Suprapubic skin (tissue), 4 donors: ENCODE results near the gene PTPN20. TPM values are rescaled to one million over a fixed set of nuclear protein-coding genes. Genes with fewer than 3 reads are reported as not detected.

ENCODE experiments used
- DNase-seq, 2 donors: peaks; one replicate each; pipeline ENCODE4 v3.0.0-alpha.2; 2019; ENCODE audit warnings: low spot score in 2 of 2
- H3K27ac ChIP-seq: fragments of 200-600 bp; sonication (generic); one replicate; pipeline ENCODE4 v1.5.1; 2019
- H3K27me3 ChIP-seq: fragments of 200-600 bp; sonication (generic); one replicate; pipeline ENCODE4 v1.5.1; 2019
- H3K36me3 ChIP-seq: fragments of 200-600 bp; sonication (generic); one replicate; pipeline ENCODE4 v1.5.1; 2019
- H3K4me1 ChIP-seq: fragments of 200-600 bp; sonication (generic); one replicate; pipeline ENCODE4 v1.5.1; 2019
- H3K4me3 ChIP-seq: fragments of 200-600 bp; sonication (generic); one replicate; pipeline ENCODE4 v1.5.1; 2019; ENCODE audit warnings: mild to moderate bottlenecking
- H3K9me3 ChIP-seq: fragments of 200-600 bp; sonication (generic); one replicate; pipeline ENCODE4 v1.5.1; 2019
- EP300 ChIP-seq: sonication (generic); formaldehyde crosslinking; IDR thresholded peaks from one replicate; pipeline ENCODE4 v1.6.1; 2017; ENCODE audit warnings: antibody characterized with exemption
- POLR2A ChIP-seq, 2 donors: fragments of 450-650 bp; IDR thresholded peaks; one replicate each; pipeline ENCODE4 v1.6.1; 2017; ENCODE audit warnings: antibody characterized with exemption in 2 of 2, mild to moderate bottlenecking in 2 of 2, moderate library complexity in 2 of 2
- POLR2AphosphoS5 ChIP-seq, 3 donors: sonication (generic); formaldehyde crosslinking; IDR thresholded peaks; one replicate each; pipeline ENCODE4 v1.6.1; 2017; ENCODE audit warnings: antibody characterized with exemption in 3 of 3
- WGBS: methylation state at CpG from one replicate; pipeline ENCODE4 v1.1.5; 2018; 5-methylcytosine and 5-hydroxymethylcytosine counted together
- total RNA-seq, 4 donors: library from RNA; depleted of rRNA; stranded (reverse); fragments of >200 nt; gene quantifications; one replicate each; pipeline ENCODE4 v1.1.0, GENCODE V29; 2016
- TF ChIP-seq, protein P1 (sequence below), 2 donors: fragments of 200-600 bp in 1 of 2; fragments of 450-650 bp in 1 of 2; sonication (generic) in 1 of 2; IDR thresholded peaks; one replicate each; pipeline ENCODE4 v1.5.1; 2016 to 2019; ENCODE audit warnings: antibody characterized with exemption in 2 of 2, mild to moderate bottlenecking in 1 of 2, moderate library complexity in 1 of 2

PTPN20 gene
- total RNA-seq, 4 donors from 2014 or later = 3.2 to 11.5 (median 6.4) TPM

DNA sequence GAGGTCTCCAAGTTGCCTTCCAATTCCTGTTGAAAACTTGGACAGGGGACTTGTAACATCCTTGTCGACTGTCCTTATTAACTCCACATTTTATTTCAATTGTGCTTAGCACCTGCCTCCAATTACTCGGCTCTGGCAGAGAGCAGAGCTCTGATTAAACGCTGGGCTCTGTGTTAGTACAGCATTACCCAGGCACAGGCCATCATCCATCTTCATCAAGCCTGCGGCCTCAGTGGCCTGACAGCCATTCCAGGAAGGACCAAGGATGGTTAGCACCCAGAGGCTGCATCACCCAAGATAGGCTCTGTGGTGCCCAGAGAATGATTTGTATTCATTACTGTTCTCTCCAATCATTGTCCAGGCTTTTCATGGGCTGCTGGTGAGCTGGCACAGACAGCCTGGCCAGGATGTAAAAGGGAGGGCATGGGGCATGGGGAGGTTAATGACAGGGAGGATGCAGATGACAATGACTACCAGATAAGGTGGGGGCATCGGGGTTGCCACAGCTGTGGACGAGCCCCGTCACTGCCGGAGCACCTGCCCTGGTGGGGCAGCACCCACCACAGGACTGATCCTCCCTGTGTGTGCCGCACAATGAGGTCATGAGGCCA is 123.3 kb downstream of the PTPN20 start:
- Histone ChIP-seq H3K4me1 (peaks cover 11% of the 10 kb centered on the region), H3K36me3 (no peaks in the 10 kb centered on the region), H3K9me3 (no peaks in the 10 kb centered on the region), H3K27me3 (no peaks in the 10 kb centered on the region), H3K27ac (no peak overlapping the region), H3K4me3 (no peak overlapping the region)
- DNase-seq = peak; percentile 50 to 55
- WGBS = 82% methylated on average over 8 of the region's 9 CpGs
- TF ChIP-seq POLR2A (IDR thresholded peaks at IDR 0.05) = no peak
- no peak for TF ChIP-seq POLR2AphosphoS5 (IDR thresholded peaks at IDR 0.05)
- TF ChIP-seq, protein P1, sequence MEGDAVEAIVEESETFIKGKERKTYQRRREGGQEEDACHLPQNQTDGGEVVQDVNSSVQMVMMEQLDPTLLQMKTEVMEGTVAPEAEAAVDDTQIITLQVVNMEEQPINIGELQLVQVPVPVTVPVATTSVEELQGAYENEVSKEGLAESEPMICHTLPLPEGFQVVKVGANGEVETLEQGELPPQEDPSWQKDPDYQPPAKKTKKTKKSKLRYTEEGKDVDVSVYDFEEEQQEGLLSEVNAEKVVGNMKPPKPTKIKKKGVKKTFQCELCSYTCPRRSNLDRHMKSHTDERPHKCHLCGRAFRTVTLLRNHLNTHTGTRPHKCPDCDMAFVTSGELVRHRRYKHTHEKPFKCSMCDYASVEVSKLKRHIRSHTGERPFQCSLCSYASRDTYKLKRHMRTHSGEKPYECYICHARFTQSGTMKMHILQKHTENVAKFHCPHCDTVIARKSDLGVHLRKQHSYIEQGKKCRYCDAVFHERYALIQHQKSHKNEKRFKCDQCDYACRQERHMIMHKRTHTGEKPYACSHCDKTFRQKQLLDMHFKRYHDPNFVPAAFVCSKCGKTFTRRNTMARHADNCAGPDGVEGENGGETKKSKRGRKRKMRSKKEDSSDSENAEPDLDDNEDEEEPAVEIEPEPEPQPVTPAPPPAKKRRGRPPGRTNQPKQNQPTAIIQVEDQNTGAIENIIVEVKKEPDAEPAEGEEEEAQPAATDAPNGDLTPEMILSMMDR (IDR thresholded peaks at IDR 0.05) = no peak
- no peak for TF ChIP-seq EP300

- TF ChIP-seq, protein P1 (IDR thresholded peaks at IDR 0.05) = no peak
- TF ChIP-seq POLR2AphosphoS5 (IDR thresholded peaks at IDR 0.05) = no peak
- TF ChIP-seq EP300 = no peak
- TF ChIP-seq POLR2A (IDR thresholded peaks at IDR 0.05) = no peak
- H3K9me3 ChIP-seq = no peaks in the 10 kb centered on the region
- peak; percentile 26 to 31 for DNase-seq
Observed at GRCh38 chr10:47035171-47035818, 124.1 kb downstream of the PTPN20 start.

DNA sequence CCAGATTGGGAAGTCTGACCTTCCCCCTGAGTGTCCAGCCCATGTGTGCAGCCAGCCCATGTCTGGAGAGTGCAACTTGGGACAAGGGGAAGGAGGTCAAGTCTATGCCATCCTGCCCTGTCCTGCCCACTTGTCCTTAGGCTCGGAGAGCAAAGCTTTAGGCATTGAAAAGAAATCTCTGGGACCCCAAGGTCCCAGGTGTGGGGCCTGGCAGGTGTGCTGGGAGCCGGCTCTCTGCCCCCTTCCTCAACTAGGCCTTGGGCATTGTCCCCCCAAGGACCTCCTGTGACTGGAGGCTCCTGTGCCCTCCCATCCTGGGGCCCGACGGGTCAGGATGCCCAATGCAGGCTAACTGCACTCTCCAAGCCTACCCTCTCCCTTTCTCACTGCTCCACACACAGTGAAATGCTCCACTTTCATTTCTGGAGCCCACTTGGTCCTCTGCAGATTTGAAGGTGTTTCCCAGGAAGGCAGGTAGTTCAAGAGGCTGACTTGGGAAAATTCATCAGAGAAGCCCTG is 124.7 kb downstream of the PTPN20 start:
- Histone ChIP-seq H3K4me1 (peaks cover 11% of the 10 kb centered on the region), H3K27me3 (no peaks in the 10 kb centered on the region), H3K36me3 (no peaks in the 10 kb centered on the region), H3K4me3 (no peak overlapping the region), H3K9me3 (no peaks in the 10 kb centered on the region), H3K27ac (no peak overlapping the region)
- TF ChIP-seq EP300 (no peak), POLR2A (IDR thresholded peaks at IDR 0.05) (no peak), POLR2AphosphoS5 (IDR thresholded peaks at IDR 0.05) (no peak)
- TF ChIP-seq, protein P1 (IDR thresholded peaks at IDR 0.05) = no peak
- DNase-seq = peak; percentile 16 to 67
- WGBS = 92% methylated on average over 4 of the region's 4 CpGs

More at GRCh38 chr10:47035171-47035818, 124.1 kb downstream of the PTPN20 start:
- WGBS = 86% methylated on average over 7 of the region's 7 CpGs
- no peaks in the 10 kb centered on the region for H3K36me3 ChIP-seq
- H3K4me3 ChIP-seq = no peak overlapping the region
- H3K4me1 ChIP-seq = peaks cover 11% of the 10 kb centered on the region
- no peak overlapping the region for H3K27ac ChIP-seq
- no peaks in the 10 kb centered on the region for H3K27me3 ChIP-seq

DNA sequence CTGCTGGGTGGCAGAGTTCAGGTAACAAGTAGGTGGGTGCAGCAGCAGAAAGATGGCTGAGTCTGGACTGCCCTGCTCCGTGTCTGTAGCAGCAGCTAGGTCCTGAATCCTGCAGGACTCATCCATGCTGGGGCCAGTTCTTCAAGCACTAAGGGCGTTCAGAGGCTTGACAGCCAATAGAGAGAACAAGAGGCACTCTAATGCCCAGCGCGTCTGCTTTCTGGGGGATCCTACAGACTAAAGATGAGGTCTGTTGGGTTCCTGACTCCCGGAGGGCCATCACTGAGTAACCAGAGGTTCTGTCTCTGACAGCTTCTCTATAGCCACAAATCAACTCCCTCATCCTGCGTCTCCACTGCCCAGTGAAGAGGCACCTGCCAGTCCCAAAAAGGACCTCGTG is 125.5 kb downstream of the PTPN20 start:
- H3K9me3 ChIP-seq = no peaks in the 10 kb centered on the region
- H3K4me1 ChIP-seq = peaks cover 8% of the 10 kb centered on the region
- no peak overlapping the region for H3K4me3 ChIP-seq
- no peaks in the 10 kb centered on the region for H3K36me3 ChIP-seq
- H3K27me3 ChIP-seq = no peaks in the 10 kb centered on the region
- TF ChIP-seq POLR2A (IDR thresholded peaks at IDR 0.05) (no peak), EP300 (no peak), POLR2AphosphoS5 (IDR thresholded peaks at IDR 0.05) (no peak)
- TF ChIP-seq, protein P1 (IDR thresholded peaks at IDR 0.05) = no peak
- DNase-seq = peak in 1 of 2 donors; percentile 7
- no peak overlapping the region for H3K27ac ChIP-seq
- 79% methylated on average over 3 of the region's 7 CpGs for WGBS
